Superior temporal gyrus (tissue), 1 donor: ENCODE data around the gene FRY.

Experiments used
- DNase-seq: peaks from one replicate; pipeline ENCODE4 v3.0.0-alpha.2; 2016; ENCODE audit errors: extremely low spot score

The FRY gene

DNA sequence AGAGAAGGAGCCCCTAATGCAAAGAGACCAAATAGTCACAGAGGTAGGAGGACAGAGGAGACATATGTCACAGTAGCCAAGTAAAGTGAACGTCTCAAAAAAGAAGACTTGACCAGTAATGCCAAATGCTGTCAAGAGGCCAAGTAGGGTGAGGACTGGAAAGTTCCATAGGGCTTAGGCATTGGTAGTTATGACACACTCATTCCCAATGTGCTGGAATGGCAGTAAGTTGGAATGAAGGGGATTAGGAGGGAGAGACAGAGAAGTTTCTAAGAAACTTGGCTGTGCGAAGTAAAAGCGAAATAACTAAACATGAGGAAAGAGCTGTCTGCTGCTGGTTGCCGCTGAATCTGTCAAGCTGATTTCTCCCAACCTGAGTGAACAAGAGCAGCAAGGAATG lies 14.9 kb upstream of the FRY start:
- DNase-seq: no peak

DNA sequence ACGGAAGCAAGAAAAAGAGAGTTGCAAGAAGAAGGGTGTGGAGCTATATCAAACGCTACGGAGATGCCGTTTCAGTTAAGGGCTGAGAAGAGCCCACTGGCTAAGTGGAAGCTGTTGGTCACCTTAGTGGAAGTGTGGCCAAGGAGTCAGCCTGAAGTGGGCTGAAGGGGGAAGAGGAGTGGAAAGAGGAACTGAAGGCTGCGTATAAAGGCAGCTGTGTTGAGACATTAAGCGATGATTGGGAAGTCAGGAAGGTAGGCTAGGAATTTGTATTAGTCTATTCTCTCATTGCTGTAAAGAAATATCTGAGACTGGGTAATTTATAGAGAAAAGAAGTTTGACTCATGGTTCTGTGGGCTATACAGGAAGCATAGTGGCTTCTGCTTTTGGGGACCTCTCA lies 14.1 kb upstream of the FRY start:
- no peak for DNase-seq

DNA sequence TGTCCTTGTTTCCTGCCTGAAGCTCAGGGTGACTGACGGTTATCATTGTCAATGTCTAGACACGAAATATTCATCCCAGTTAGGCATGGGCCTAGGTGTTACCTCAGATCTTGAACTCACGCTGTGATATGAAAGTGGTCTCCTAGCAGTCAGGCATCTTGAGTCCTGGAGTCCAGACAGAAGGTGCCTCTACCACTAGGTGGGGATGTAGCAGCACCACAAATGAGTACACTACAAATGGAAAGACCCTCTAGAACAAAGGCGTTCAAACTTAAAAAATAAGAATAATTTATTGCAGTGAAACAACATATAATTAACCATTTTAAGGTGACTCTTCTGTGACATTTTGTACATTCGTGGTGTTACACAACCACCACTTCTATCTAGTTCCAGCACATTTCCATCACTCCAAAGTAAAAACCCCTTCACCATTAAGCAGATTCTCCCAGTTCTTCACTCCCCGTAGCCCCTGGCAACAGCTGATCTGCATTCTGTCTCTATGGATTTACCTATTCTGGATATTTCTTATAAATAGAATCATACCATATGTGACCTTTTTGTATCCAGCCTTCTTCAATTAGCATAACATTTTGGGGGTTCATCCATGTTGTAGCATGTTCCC lies 11.9 kb upstream of the FRY start:
- peak; percentile 78 for DNase-seq

DNA sequence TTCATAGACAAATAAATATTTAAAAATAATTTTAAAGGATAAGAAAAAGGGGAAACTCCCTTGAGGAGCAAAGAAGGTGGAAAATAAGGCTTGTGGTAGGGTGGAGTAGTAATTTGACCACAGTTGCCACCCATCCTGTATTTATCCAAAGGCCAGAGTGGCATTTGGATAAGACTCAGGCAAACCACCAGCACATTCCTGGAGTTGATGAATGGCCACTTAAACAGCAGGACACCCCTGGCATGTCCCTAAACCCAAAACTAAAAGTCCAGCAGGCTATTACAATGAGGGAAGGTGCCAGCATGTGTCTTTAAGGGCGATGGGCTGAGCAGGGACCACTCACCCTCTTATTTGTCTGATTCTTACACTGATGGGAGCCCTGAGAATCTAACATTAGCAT lies 9.8 kb upstream of the FRY start:
- DNase-seq: no peak

DNA sequence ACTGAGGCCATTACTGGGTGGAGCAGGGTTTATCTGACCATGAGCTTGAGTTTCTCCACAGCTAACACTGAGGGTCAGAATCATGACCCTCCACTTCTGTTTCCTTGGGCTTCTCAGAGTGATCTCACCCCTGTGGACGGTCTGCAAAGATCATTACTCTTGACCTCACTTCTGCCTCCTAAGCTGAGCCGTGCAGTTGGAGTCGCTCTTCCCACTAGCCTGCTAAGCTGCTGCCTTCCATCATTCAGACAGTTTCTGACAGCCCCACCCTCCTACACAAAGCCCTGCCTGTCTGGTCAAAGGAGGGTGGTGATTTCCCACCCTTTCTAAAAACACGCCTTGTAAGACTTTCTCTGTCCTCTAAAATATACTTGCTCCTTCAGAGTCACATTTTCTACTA lies 9.3 kb upstream of the FRY start:
- no peak for DNase-seq

DNA sequence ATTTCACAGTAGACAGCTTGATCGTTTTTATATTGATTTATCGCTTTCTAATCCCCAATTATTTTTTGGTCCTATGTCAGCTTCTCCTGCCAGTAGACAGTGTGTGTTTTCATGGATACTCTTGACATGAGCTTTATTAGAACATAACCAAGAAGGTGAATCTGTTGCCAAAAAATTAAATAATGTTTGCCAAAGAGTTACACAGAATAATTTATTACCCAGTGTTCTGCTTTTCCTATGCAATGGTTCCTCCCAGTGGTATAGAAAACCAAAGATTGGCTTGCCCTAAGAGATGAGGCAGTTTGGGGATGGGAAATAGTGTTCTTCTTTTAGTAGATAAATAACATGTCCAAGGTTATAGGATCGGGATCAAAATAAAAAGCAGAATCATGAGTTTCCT lies 8.5 kb upstream of the FRY start:
- no peak for DNase-seq

DNA sequence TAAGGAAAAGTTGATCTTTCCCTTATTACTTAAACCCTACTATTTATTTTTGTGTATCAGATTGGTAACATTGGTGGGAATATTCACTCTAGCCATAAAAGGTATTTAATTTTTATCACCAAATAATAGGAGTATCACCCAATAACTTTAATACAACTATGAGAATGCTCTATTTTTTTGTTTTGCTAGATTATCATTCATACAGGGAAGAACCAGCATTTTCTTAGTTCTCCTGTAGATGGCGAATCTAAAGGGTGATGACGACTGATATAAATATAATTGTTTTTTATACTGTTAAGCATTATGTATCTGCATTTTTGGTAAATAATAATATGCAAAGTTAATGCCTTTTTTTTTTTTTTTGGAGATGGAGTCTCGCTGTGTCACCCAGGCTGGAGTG lies 7.9 kb upstream of the FRY start:
- no peak for DNase-seq

DNA sequence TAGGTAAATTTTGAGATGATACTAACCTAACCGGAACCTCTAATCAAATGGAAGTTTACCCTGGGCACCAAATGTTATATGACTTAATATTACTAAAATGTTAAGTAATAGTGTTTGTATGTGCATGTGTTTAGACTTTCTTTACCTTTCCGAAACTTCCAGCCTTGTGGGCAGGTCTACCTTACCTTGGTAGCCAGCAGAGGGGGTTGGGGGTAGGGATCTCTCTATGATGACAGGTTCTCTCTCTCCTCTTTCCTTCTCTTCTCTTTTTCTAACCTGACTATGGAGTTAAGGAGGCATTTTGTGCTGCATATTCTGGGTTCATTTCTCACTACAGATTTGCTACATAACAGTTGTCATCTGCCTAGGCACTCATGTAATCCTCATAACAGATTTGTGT lies 6.8 kb upstream of the FRY start:
- DNase-seq: no peak

DNA sequence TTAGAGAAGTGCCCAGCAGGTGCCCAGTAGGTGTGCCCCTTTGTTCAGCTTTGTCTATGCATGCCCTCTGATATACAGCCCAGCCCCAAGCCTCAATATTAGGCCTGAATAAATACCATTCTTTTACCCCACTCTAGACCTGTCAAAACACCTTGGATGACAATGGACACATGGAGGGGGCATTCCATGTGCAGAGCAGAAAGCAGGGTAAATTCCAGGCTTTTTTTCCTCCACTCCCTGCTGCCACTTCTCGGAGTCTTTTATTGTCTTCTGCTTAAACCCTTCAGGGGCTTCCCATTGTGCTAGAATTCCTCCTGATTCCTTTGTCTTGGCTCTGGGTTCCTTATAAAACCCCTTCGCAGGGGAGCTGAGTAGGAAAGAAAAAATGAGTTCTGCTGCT lies 5.8 kb upstream of the FRY start:
- DNase-seq: no peak

DNA sequence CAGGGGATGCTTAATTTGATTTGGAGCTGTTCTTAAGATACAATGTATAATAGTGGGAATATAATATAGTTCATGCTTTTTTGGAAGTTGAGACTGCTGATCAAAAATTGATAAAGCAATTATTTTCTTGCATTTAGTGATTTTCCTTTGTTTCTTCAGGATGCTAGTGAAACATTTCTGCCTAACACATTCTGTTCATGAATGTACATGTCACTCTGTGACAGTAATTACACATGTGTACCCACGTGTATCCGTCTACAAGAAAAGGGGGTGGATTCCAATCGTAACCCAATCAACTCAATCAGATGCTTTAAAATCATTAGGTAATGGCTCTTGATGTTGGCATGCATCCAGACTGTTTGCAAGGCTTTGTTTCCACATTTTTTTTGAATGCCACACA lies 5.0 kb upstream of the FRY start:
- no peak for DNase-seq

DNA sequence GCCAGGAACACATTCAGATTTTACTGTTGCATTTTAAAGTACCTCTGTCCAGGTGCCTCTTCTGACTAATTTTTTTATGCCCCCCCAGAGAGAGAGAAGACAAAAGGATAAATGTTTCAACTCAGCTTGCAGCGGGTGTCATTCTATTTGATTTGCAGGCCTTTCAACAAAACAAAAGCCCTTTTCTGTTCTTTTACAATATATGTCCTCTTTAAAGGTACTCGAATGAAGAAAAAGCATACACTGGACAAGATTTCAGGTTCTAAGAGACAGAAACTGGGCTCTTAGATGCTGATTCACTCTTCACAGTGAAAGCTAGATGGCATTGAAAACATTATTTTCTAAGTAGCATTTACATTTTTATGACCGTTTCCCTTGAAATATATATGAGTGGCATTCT lies 2.9 kb upstream of the FRY start:
- DNase-seq: no peak

DNA sequence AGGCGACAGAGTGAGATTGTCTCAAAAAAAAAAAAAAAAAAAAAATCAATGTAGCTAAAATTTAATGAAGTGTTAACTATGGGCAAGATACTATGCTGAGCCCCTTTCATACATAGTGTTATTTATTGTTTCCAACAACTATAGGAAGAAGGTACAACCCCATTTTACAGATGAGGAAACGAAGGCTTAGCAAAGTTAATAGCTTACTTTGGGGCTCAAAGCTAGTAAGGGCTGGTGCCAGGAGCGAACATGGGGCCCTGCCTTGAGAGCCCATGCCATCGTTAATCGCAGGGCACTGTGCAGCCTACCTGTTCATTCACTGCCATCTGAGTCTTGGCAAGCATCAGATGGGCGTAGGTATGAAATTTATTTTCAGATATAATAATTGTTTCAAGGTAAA lies 1.9 kb upstream of the FRY start:
- no peak for DNase-seq

DNA sequence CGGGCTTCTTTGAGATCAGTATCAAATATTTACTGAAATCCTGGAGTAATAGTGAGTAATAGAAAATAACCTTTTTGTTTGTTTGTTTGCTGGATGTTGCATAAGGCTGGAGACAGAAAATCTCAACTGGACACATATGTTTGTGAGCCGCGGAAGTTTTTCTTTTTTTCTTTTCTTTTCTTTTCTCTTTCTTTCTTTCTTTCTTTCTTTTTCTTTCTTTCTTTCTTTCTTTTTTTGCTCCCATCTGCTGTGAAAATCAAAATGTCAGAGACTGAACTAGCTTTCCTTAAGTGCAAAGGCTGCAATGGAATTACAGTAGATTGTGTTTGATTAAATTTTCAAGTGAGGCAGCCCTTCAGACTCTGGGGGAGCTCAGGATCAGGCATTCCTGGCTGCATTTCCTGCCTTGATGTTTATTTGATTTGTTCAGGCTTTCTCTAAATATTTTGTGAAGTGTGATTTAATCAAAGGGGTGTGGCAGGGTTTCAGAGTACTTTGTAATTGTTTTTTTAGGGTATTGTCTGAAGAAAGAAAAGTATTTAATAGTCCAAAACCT lies 319 bp downstream of the FRY start:
- DNase-seq: no peak

DNA sequence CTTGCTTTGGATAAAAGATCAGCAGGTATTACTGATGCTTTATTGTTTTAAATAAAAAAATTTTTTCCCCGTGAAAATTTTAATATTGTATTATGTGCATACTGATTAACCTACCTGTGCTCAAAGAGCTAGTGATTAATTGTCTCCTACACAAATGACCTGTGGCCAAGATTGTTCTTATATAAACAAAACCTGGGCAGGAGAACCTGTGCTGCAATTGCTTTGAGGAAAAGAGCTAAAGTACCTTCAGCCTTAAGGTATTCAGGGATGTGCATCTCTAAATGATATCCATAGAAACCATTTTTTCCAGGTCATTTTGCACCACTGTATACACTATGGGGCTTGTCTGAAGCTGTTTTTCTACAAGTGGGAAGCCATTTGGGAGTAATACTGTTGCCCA lies 1.2 kb downstream of the FRY start:
- DNase-seq: peak; percentile 53

DNA sequence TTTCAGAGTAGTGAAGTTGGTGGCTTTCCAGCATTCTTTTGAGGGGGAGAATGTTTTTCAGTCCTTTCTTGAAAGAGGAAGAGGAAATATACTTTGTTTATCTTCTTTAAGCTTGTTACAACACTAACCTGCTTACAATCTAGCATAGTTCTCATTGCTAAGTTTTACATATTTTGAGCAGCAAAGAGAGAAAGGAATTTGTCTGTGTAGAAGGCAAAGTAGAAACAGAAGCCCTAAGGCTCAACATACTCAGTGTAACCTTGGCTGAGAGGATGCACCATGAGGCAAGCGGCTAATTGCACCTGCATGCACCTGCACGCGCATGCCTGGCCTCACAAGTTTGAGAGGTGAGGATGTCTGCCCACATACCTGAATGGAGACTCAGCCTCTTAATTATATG lies 2.2 kb downstream of the FRY start:
- no peak for DNase-seq

DNA sequence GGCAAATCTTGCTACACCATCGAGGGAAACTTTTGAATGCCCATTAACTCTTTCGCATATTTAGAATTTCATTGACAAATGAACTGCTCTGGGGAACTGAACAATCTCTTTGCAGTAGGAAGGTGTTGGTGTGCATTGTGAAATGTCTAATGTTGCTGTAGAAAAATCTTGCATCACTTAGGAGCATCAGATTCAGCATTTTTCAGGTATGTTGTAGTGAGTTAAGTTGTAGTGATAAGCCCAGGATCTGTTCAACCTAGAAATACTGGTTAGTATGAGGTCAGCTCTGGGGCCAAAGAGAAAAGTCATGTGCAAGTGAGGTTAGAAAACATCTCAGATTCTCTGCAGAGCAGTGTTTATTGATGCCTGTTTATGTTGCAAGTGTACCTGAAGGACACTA lies 4.1 kb downstream of the FRY start:
- no peak for DNase-seq

DNA sequence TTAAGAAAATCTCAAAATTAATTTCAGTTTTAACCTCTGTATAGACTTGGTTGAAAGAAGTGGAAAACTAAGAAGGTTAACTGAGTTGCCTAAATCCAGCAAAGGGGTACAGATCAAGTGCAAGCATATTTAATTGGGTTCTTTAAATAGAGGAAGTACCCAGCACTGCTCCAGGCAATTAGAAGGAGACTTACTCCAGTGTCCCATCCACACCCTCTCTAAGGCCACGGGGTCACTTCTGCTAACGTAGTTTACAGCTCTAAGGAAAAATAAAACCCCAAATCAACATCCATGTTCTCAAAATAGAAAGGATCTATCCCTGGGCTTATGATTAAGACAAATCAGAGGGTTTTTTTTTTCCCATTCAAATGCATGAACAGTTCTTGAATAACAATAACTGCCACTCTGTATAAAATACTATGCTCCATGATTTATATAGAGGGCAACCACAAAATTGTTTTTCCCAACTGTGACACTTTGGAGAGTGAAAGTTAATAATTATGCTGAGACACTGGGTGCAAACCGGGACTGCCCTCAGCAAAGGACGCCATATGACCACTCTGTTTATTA lies 4.6 kb downstream of the FRY start:
- no peak for DNase-seq

DNA sequence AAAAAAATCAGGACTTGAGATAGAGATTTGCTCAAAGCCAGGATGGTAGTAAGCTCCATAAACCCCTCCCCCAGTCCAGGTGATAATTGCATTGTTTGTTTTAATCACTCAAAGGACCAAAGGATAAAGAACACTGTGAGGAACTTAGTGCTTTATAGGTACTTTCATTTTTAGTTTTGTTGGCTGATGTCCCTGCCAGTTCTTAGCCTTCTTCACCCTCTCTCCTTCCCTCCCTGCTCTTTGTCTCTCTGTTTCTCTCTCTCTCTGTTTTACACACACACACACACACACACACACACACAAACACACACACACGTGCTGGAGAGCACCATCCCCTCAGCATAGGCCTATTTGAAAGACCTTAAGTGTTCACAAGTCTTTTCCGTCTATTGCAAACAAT lies 5.2 kb downstream of the FRY start:
- no peak for DNase-seq

DNA sequence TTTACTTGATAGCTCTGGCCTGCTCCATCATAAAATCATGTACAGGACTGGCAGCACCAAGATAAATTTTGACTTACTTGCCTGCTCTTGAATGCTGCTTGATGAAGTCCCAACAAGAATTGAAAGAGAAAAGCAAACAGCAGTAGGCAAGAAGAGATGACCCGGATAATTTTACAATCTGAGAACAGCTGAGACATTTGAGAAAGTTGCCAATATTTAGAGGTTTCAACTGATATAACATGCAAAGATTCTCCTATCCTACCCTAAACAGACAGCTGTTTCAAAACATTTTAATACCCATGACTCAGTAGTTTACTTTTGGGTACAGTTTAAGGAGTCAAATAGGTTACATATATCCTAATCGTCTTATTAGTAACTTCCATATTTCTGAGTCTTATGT lies 5.9 kb downstream of the FRY start:
- no peak for DNase-seq

DNA sequence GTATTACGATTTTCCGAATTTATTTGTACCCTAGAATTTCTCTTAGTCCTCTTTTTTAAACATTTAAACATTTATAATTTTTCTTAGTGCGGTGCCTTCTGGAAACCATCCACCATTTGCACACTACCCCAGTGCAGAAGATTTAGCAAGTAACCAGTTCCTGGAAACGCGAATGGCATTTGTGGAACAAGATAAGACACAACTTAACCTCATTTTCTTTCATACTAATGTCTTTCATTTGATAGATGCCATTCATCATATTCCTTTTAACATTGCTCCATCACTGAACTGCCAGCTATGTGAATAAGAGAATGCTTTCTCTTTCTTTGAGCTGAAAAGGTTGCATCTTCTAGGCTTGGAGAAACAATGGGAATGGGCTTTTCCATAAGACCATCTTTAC lies 6.8 kb downstream of the FRY start:
- DNase-seq: no peak

DNA sequence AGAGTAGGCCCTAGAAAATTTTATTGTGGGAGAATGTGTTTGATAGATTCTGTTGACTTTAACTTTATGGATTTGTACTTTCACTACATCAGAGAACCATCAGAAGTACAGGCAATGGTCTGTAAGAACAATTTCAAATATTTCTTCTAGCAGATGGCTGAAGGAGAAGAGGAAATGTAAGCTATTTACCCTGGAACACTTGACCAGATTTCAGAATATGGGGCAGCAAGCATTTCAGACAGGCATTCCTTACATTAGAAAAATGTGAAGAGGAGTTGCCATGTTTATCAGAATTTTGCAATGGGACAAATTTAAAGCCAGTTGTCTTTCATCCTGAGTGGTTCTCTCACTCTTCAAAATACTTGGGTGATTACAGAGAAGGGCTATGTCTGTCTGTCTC lies 7.5 kb downstream of the FRY start:
- DNase-seq: no peak

DNA sequence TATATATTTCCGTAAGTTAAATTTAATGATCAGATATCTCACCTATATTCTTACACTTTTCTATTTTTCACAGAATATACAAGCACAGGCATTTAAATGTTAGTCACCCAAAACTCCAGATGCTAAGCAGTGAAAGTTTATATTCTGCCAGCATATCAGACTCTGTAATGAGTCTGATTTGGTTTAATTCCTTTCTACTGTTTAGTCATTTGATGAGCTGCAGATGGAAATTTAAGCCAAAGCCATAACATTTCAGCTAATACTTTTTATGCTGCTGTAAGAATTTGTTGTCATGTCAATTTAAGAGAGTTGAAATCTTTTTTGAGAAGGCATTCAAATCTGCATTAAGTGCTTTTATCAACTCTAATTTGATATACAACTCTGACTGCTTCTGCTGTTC lies 8.0 kb downstream of the FRY start:
- no peak for DNase-seq

DNA sequence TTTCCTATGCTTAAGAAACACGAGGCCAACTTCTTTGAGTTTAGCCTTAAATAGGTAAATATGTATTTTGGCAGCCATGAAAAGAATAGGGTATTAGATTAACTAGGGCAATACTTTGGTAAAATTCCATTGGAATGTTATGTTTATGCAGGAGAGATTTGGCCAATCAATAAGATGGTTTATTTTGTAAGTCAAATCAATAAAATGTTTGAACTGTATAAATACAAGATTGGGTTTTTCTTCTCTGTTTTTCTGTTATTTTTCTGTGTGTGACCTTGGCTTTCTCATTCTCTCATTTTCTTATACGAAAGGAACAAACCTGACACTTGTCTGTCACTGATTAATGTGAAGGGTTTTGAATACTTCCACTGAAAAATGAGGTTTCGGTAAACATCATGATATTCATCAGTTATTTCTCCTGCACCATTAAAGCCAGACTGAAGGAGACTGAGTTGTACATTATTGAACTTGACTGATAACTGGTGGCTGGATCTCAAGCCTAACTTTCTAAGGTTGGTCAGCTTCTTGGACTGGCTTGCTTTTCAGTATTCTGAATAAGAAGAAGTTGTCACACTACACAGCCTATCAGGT lies 8.6 kb downstream of the FRY start:
- no peak for DNase-seq

DNA sequence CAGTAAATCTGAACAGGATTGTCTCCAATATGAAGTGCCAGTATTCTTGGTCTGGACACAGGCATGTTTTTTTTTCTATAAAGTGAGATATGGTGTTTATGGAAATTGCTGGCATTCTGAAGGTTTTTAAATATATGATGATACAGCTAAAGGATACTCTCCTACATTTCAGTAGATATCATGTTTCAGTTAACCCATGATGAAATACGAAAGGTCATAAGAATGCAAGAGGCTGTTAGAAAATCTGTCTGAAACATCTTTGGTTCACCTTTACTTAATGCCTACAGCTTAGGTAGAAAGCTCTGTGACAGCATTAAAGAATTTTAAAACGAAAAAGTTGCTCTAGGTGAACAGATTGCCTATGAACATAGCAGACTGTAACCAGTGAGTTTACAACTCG lies 9.1 kb downstream of the FRY start:
- DNase-seq: no peak
